Measurements from ENCODE around the gene SLC2A6. TPM values are rescaled to one million over a fixed set of nuclear protein-coding genes. Genes with fewer than 3 reads are reported as not detected.

Gene SLC2A6
- polyA plus RNA-seq, 1 donor (not counting 4 experiments of a cell fraction or from before 2014, with no cell fraction given) = 15.9 TPM

DNA sequence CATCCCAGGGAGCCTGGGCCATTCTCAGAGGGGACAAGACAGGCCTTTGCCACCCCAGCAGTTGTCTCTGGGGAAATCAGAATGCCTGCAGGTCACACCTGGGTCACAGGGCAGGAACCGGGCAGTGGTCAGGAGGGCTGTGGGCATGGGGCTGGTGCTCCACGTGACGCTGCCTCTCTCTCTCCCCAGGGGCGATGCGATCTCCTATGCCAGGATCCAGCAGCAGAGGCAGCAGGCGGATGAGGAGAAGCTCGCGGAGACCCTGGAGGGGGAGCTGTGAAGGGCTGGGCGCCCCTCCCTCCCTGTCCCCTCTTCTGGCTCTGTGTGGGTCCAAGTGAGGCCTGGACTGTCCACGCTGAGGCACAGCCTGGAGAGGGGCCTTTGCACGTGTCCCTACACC is 10.5 kb downstream of the SLC2A6 start:
- H3K9me3 ChIP-seq (ENCODE audit: control insufficient read depth, low read depth, low read length) = no peaks in the 10 kb centered on the region
- H4K20me1 ChIP-seq (ENCODE audit: control insufficient read depth, extremely low read depth, insufficient read depth, low read length) = no peaks in the 10 kb centered on the region
- H3K36me3 ChIP-seq (ENCODE audit: control insufficient read depth in 2 of 2, extremely low read depth in 1 of 2, insufficient read depth in 2 of 2, low read length in 2 of 2) = peaks cover 2 to 17% of the 10 kb centered on the region in 2 experiments
- no peak overlapping the region for H3K4me3 ChIP-seq (ENCODE audit: control insufficient read depth in 2 of 3, extremely low read depth in 1 of 3, insufficient read depth in 2 of 3, low read depth in 1 of 3, low read length in 3 of 3)
- DNase-seq (ENCODE audit: low read depth, low spot score) = no peak
- no peak overlapping the region for H3K4me2 ChIP-seq (ENCODE audit: control insufficient read depth, extremely low read depth, insufficient read depth, low read depth, low read length)
- no peaks in the 10 kb centered on the region for H3K9me1 ChIP-seq (ENCODE audit: control insufficient read depth, extremely low read depth, insufficient read depth, low read length)
- H3K9ac ChIP-seq (ENCODE audit: control insufficient read depth, extremely low read depth, insufficient read depth, low read length) = no peak overlapping the region
- FAIRE-seq = no peak
- dilution Hi-C loops (cut with MboI; ENCODE audit: extremely low pct_ligation_motif_present, low sequenced_read_pairs) = no loop called here
- no peaks in the 10 kb centered on the region for H3K4me1 ChIP-seq (ENCODE audit: control insufficient read depth, extremely low read depth, insufficient read depth, low read length)
- no peak overlapping the region for H3K27ac ChIP-seq (ENCODE audit: control insufficient read depth, insufficient read depth, low read length)
- H3K79me2 ChIP-seq (ENCODE audit: control insufficient read depth, insufficient read depth, low read length) = no peaks in the 10 kb centered on the region
- H3K27me3 ChIP-seq (ENCODE audit: control insufficient read depth, extremely low read depth, insufficient read depth, low read length) = no peaks in the 10 kb centered on the region
- TF ChIP-seq, protein P1, sequence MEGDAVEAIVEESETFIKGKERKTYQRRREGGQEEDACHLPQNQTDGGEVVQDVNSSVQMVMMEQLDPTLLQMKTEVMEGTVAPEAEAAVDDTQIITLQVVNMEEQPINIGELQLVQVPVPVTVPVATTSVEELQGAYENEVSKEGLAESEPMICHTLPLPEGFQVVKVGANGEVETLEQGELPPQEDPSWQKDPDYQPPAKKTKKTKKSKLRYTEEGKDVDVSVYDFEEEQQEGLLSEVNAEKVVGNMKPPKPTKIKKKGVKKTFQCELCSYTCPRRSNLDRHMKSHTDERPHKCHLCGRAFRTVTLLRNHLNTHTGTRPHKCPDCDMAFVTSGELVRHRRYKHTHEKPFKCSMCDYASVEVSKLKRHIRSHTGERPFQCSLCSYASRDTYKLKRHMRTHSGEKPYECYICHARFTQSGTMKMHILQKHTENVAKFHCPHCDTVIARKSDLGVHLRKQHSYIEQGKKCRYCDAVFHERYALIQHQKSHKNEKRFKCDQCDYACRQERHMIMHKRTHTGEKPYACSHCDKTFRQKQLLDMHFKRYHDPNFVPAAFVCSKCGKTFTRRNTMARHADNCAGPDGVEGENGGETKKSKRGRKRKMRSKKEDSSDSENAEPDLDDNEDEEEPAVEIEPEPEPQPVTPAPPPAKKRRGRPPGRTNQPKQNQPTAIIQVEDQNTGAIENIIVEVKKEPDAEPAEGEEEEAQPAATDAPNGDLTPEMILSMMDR (optimal IDR thresholded peaks at IDR 0.05 in 1 of 3, IDR thresholded peaks at IDR 0.05 in 1 of 3, conservative IDR thresholded peaks at IDR 0.05 in 1 of 3; ENCODE audit: extremely low read depth in 1 of 3, insufficient read depth in 2 of 3, low read length in 3 of 3) = no peak
- no peak for TF ChIP-seq EZH2 (IDR thresholded peaks at IDR 0.05; ENCODE audit: low read length)
- H2AFZ ChIP-seq (ENCODE audit: control insufficient read depth, low read length) = no peak overlapping the region

DNA sequence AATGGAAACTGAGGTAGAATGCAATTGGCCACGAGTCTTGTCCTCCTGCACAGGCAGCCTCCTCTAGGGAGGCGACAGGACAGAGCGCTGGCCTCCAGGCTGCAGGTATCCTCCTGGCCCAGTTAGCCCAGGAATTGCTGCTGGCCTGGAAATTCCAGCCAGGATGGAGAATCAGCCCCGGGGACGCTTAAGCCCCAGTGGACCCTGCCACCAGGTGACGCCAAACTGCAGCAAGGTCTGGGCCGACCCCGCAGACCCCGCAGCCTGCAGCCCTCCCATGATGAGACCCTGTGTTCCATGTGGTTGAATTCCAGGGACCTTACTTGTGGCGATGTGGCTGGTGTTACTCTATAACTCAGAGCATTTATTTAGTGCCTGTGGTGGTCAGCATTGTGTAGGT is 11.8 kb downstream of the SLC2A6 start:
- dilution Hi-C loops (cut with MboI; ENCODE audit: extremely low pct_ligation_motif_present, low sequenced_read_pairs) = no loop called here
- Histone ChIP-seq H3K4me2 (ENCODE audit: control insufficient read depth, extremely low read depth, insufficient read depth, low read depth, low read length) (no peak overlapping the region), H3K4me1 (ENCODE audit: control insufficient read depth, extremely low read depth, insufficient read depth, low read length) (no peaks in the 10 kb centered on the region), H3K9ac (ENCODE audit: control insufficient read depth, extremely low read depth, insufficient read depth, low read length) (no peak overlapping the region), H3K27me3 (ENCODE audit: control insufficient read depth, extremely low read depth, insufficient read depth, low read length) (no peaks in the 10 kb centered on the region), H3K9me1 (ENCODE audit: control insufficient read depth, extremely low read depth, insufficient read depth, low read length) (no peaks in the 10 kb centered on the region), H3K36me3 (ENCODE audit: control insufficient read depth in 2 of 2, extremely low read depth in 1 of 2, insufficient read depth in 2 of 2, low read length in 2 of 2) (peaks cover 0 to 9% of the 10 kb centered on the region in 2 experiments), H3K4me3 (ENCODE audit: control insufficient read depth in 2 of 3, extremely low read depth in 1 of 3, insufficient read depth in 2 of 3, low read depth in 1 of 3, low read length in 3 of 3) (no peak overlapping the region), H2AFZ (ENCODE audit: control insufficient read depth, low read length) (no peak overlapping the region), H3K27ac (ENCODE audit: control insufficient read depth, insufficient read depth, low read length) (no peak overlapping the region), H3K9me3 (ENCODE audit: control insufficient read depth, low read depth, low read length) (no peaks in the 10 kb centered on the region), H3K79me2 (ENCODE audit: control insufficient read depth, insufficient read depth, low read length) (no peaks in the 10 kb centered on the region), H4K20me1 (ENCODE audit: control insufficient read depth, extremely low read depth, insufficient read depth, low read length) (no peaks in the 10 kb centered on the region)
- DNase-seq (ENCODE audit: low read depth, low spot score) = no peak
- TF ChIP-seq EZH2 (IDR thresholded peaks at IDR 0.05; ENCODE audit: low read length) = no peak
- TF ChIP-seq, protein P1 (optimal IDR thresholded peaks at IDR 0.05 in 1 of 3, IDR thresholded peaks at IDR 0.05 in 1 of 3, conservative IDR thresholded peaks at IDR 0.05 in 1 of 3; ENCODE audit: extremely low read depth in 1 of 3, insufficient read depth in 2 of 3, low read length in 3 of 3) = no peak
- no peak for FAIRE-seq

Data from keratinocyte (primary cell).